HepG2 (cell line): ENCODE data around the gene PCNA. TPM values are rescaled to one million over a fixed set of nuclear protein-coding genes. Genes with fewer than 3 reads are reported as not detected.

ENCODE experiments used
- ATF2 ChIP-seq: sonication (generic); formaldehyde crosslinking; IDR thresholded peaks from 2 replicates; pipeline ENCODE4 v1.4.0; 2020; ENCODE audit warnings: missing genetic modification reagents
- CBX1 ChIP-seq: IDR thresholded peaks from one replicate; pipeline ENCODE4 v1.6.1; 2016; ENCODE audit warnings: antibody characterized with exemption, low read depth
- CENPBD1 ChIP-seq: sonication (generic); formaldehyde crosslinking; IDR thresholded peaks from 2 replicates; pipeline ENCODE4 v1.8.0; 2022; ENCODE audit warnings: missing genetic modification reagents, low read depth, mild to moderate bottlenecking, borderline replicate concordance
- CHCHD3 ChIP-seq: sonication (generic); formaldehyde crosslinking; IDR thresholded peaks from 2 replicates; pipeline ENCODE4 v1.8.0; 2022; ENCODE audit warnings: mild to moderate bottlenecking, missing genetic modification reagents, moderate library complexity
- GFI1 ChIP-seq: sonication (generic); formaldehyde crosslinking; IDR thresholded peaks from 2 replicates; pipeline ENCODE4 v1.5.0; 2020; ENCODE audit warnings: missing genetic modification reagents, mild to moderate bottlenecking, borderline replicate concordance
- GLMP ChIP-seq: sonication (generic); formaldehyde crosslinking; IDR thresholded peaks from 2 replicates; pipeline ENCODE4 v1.9.0; 2021; ENCODE audit warnings: missing genetic modification reagents, mild to moderate bottlenecking, borderline replicate concordance
- HCFC1 ChIP-seq: fragments of 150-350 bp; IDR thresholded peaks from 2 replicates; pipeline ENCODE4 v1.6.1; 2014; ENCODE audit warnings: low read depth, low read length
- HMG20B ChIP-seq: conservative IDR thresholded peaks from 2 replicates; pipeline ENCODE4 v1.6.1; 2016; ENCODE audit warnings: missing genetic modification reagents, missing compliant biosample characterization
- RAD51 ChIP-seq: fragments of 450-650 bp; IDR thresholded peaks from 2 replicates; pipeline ENCODE4 v1.6.1; 2016; ENCODE audit warnings: borderline replicate concordance
- SMAD1 ChIP-seq: sonication (generic); formaldehyde crosslinking; IDR thresholded peaks from 2 replicates; pipeline ENCODE4 v1.4.0; 2020; ENCODE audit warnings: missing genetic modification reagents, low read depth, mild to moderate bottlenecking, borderline replicate concordance
- SMC3 ChIP-seq: IDR thresholded peaks from 2 replicates; pipeline ENCODE4 v1.6.1; 2011; ENCODE audit warnings: low read length, improper control_type of control experiment
- SRSF1 ChIP-seq: fragments of 200-400 bp; formaldehyde crosslinking; optimal IDR thresholded peaks from 2 replicates; pipeline ENCODE3; 2017; ENCODE audit warnings: mild to moderate bottlenecking, low read depth, low read length, moderate library complexity
- UBTF ChIP-seq: sonication (generic); formaldehyde crosslinking; IDR thresholded peaks from 2 replicates; pipeline ENCODE4 v1.4.0; 2020; ENCODE audit warnings: mild to moderate bottlenecking, missing genetic modification reagents
- ZFP36 ChIP-seq: fragments of 150-350 bp; IDR thresholded peaks from 2 replicates; pipeline ENCODE4 v1.6.1; 2018; ENCODE audit warnings: borderline replicate concordance, low read length, low read depth; ENCODE audit not compliant: partially characterized antibody
- ZHX1 ChIP-seq: sonication (generic); formaldehyde crosslinking; IDR thresholded peaks from 2 replicates; pipeline ENCODE4 v1.8.1; 2022; ENCODE audit warnings: low read depth, mild to moderate bottlenecking, missing genetic modification reagents
- ZMAT3 ChIP-seq: sonication (generic); formaldehyde crosslinking; conservative IDR thresholded peaks from 2 replicates; pipeline ENCODE4 v1.7.0; 2021; ENCODE audit warnings: missing genetic modification reagents
- ZNF382 ChIP-seq: sonication (generic); formaldehyde crosslinking; IDR thresholded peaks from 2 replicates; pipeline ENCODE4 v1.5.0; 2020; ENCODE audit warnings: missing genetic modification reagents, mild to moderate bottlenecking, borderline replicate concordance
- ZNF513 ChIP-seq: sonication (generic); formaldehyde crosslinking; conservative IDR thresholded peaks from 2 replicates; pipeline ENCODE4 v1.5.0; 2020; ENCODE audit warnings: missing genetic modification reagents
- ZNF691 ChIP-seq: sonication (generic); formaldehyde crosslinking; IDR thresholded peaks from 2 replicates; pipeline ENCODE4 v1.4.0; 2020; ENCODE audit warnings: missing genetic modification reagents, low read depth, mild to moderate bottlenecking, borderline replicate concordance
- polyA plus RNA-seq, 8 experiments: library from polyadenylated mRNA; depleted of rRNA in 3 of 8; stranded (reverse) in 7 of 8; unstranded in 1 of 8; fragments of >200 nt; fragmentation: Illumina TruSeq in 4 of 8; extraction: Trizol in 4 of 8; gene quantifications; 2 replicates each; pipeline versions ENCODE4 v1.2.1 to v1.2.3, GENCODE V29; 2011 to 2016; ENCODE audit warnings: low read depth in 4 of 8, missing spikeins in 1 of 8, mixed read lengths in 1 of 8; ENCODE audit not compliant: insufficient read depth in 1 of 8
- total RNA-seq, 5 experiments: library from RNA; depleted of rRNA; stranded (reverse); fragments of >200 nt; fragmentation: Illumina TruSeq; extraction: Trizol; gene quantifications; 2 replicates each; pipeline ENCODE4 v1.2.3, GENCODE V29; 2016; ENCODE audit warnings: low read depth in 1 of 5

Gene PCNA
- total and polyA plus RNA-seq, 2 of the 13 experiments (the other 11 are each of a cell fraction or from before 2014, with no cell fraction given): 229 to 655 TPM

- TF ChIP-seq UBTF: no peak
- TF ChIP-seq SMAD1 (CRISPR knock-in tag): no peak
- TF ChIP-seq ZNF382 (CRISPR knock-in tag): no peak
- TF ChIP-seq GLMP (CRISPR knock-in tag): no peak
- peak; percentile 97; the same call in 1 of the 2 replicates for TF ChIP-seq CENPBD1 (CRISPR knock-in tag)
- peak; percentile 90; the same call in 1 of the 2 replicates for TF ChIP-seq ZHX1 (CRISPR knock-in tag)
- no peak for TF ChIP-seq RAD51
- 0 out of 2 replicates have a peak, but pooled peaks have one; percentile 92 for TF ChIP-seq GFI1 (CRISPR knock-in tag)
- no peak for TF ChIP-seq ZNF513
- no peak for TF ChIP-seq CBX1
- TF ChIP-seq ZMAT3 (CRISPR knock-in tag): no peak
- TF ChIP-seq ZNF691 (CRISPR knock-in tag): no peak
- TF ChIP-seq HCFC1: no peak
- TF ChIP-seq HMG20B (CRISPR knock-in tag): peak; percentile 79; the same call in 1 of the 2 replicates
- no peak for TF ChIP-seq CHCHD3 (CRISPR knock-in tag)
- no peak for TF ChIP-seq SMC3
- TF ChIP-seq ATF2: peak; percentile 81; the same call in 1 of the 2 replicates
- TF ChIP-seq ZFP36: no peak
- no peak for TF ChIP-seq SRSF1
Measured at GRCh38 chr20:5119143-5119434, 669 bp downstream of the PCNA start (continued).
